Omental fat pad (tissue), 4 donors: ENCODE measurements around the gene MKLN1. TPM values are rescaled to one million over a fixed set of nuclear protein-coding genes. Genes with fewer than 3 reads are reported as not detected.

Experiments used
- ATAC-seq: fragments of 150-250 bp; one replicate; pipeline ENCODE4 v1.9.1; 2016; ENCODE audit warnings: mild to moderate bottlenecking, moderate library complexity; ENCODE audit not compliant: low FRiP score
- DNase-seq: peaks from one replicate; pipeline ENCODE4 v3.0.0-alpha.2; 2019; ENCODE audit warnings: low spot score
- total RNA-seq, 4 donors: library from RNA; depleted of rRNA; stranded (reverse); fragments of >200 nt; gene quantifications; one replicate each; pipeline ENCODE4 v1.1.0, GENCODE V29; 2016
- TF ChIP-seq, protein P1 (sequence below), 3 donors: fragments of 450-650 bp; IDR thresholded peaks; one replicate each; pipeline ENCODE4 v1.5.1; 2016 to 2017; ENCODE audit warnings: antibody characterized with exemption in 3 of 3, mild to moderate bottlenecking in 3 of 3, moderate library complexity in 2 of 3

The MKLN1 gene
- total RNA-seq, 4 donors from 2014 or later, result 48.9 to 108 (median 49.8) TPM

DNA sequence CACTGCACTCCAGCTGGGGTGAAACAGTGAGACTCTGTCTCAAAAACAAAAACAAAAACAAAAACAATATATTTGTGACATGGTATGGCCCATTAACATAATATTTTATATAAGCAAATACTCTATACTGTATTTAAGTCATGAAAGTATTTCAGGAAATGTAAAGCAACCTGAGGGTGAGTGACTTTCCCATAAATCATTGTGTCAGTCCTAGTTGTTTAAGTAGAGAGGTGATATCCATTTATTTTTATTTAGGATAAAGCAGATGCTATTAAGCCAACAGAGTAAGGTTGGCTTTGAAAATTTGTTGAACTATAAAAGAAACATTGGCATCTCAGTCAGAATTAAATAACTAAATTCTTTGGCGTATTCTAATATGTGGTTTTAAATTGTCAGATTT lies 60.5 kb downstream of the MKLN1 start:
- ATAC-seq, result no peak
- DNase-seq, result no peak
- TF ChIP-seq, protein P1, sequence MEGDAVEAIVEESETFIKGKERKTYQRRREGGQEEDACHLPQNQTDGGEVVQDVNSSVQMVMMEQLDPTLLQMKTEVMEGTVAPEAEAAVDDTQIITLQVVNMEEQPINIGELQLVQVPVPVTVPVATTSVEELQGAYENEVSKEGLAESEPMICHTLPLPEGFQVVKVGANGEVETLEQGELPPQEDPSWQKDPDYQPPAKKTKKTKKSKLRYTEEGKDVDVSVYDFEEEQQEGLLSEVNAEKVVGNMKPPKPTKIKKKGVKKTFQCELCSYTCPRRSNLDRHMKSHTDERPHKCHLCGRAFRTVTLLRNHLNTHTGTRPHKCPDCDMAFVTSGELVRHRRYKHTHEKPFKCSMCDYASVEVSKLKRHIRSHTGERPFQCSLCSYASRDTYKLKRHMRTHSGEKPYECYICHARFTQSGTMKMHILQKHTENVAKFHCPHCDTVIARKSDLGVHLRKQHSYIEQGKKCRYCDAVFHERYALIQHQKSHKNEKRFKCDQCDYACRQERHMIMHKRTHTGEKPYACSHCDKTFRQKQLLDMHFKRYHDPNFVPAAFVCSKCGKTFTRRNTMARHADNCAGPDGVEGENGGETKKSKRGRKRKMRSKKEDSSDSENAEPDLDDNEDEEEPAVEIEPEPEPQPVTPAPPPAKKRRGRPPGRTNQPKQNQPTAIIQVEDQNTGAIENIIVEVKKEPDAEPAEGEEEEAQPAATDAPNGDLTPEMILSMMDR (IDR thresholded peaks at IDR 0.05), result no peak

DNA sequence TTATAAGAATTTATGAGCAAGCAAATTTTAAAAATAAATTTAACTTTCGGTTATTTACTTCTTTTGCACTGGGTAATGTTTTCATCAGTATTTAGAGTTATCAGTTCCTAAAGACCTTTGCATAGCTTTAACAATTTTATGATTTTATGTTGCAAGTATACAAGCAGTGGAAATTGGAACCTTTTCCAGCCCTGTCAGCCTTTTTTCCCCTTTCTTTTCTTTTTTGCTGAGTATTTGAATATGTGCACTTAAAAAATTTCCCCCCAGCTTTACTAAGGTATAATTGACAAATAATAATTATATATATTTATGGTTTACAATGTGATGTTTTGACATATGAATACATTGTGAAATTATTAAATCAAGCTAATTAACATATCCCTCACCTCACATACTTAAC lies 62.6 kb downstream of the MKLN1 start:
- ATAC-seq, result no peak
- TF ChIP-seq, protein P1 (IDR thresholded peaks at IDR 0.05), result no peak

DNA sequence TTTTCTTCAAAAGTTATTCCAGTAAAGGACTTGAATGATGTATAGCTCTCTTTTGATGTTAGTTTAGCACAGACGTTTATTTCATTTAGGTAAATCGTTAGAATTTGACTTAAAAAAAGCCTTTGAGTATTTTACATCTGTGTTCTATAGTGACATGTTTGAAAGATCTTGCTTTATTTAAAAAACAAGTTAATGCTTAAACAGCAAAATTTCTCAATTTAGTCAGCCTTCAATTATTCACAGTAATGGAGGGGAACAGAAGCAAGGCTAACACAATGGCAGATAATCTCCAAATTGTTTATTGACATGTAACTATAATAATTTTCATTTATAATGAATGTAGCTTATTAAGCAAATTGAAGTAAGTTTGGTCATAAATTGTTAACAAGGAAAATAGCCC lies 63.5 kb downstream of the MKLN1 start:
- ATAC-seq (no peak), DNase-seq (no peak)
- TF ChIP-seq, protein P1 (IDR thresholded peaks at IDR 0.05), result no peak

More for the DNA sequence above, 62.6 kb downstream of the MKLN1 start:
- DNase-seq, result no peak

DNA sequence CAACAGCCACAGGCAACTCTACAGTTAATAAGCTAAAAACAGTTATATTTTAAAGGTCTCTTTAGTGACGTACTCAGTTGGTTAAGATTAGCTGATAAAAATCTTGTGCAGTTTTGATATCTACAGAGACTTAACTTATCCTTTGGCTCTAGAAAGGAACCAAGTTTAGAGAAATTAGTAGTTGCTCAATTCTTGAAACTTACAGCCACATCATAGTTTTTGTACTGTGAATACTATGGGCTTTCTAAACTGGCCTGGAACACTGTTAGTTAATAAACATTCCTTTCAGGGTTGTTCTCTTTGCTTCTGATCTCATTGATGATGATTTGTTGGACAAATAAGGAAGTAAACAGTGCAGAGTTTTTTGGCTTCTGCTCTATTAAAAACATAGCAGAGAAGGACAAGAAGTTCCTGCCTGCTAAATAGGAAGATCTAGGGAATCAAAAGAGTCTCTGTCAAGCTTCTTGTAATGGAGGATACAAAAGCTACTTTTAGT lies 73.1 kb downstream of the MKLN1 start:
- ATAC-seq (no peak), DNase-seq (no peak)
- TF ChIP-seq, protein P1 (IDR thresholded peaks at IDR 0.05), result no peak

DNA sequence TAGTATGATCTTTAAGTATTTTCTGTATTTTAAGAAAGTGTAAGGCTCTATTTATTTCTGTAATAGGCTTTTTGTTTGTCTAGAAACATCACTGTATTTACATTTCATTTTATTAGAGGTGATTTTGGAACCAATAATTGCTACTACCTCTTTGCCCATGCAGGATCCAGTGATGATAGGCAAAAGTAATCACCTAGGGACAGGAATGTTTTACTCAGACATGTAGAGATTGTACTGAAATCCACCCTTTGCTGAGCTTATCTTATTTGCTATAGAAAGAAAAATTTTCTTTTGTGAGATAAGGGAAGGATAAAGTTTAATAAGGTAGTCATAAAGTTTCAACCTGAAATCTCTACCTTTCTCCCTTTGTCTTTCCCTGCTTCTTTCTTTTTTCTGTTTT lies 73.5 kb downstream of the MKLN1 start:
- DNase-seq (no peak), ATAC-seq (no peak)
- TF ChIP-seq, protein P1 (IDR thresholded peaks at IDR 0.05), result no peak

DNA sequence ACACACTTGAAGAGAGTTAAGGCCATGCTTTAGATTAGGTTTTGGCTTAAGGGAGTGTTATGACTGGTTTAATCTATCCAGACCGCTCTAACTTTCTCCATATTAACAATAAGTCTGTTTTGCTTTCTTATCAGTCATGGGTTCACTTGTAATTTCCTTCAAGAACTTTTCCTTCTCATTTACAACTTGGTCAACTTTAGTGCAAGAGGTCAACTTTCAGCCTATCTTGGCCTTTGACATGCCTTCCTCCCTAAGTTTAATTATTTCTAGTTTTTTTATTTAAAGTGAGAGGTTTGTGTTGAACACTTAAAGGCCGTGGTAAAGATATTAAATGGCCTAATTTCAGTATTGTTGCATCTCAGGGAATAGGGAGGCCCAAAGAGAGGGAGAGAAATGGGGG lies 75.6 kb downstream of the MKLN1 start:
- TF ChIP-seq, protein P1 (IDR thresholded peaks at IDR 0.05), result no peak
- ATAC-seq (no peak), DNase-seq (no peak)

DNA sequence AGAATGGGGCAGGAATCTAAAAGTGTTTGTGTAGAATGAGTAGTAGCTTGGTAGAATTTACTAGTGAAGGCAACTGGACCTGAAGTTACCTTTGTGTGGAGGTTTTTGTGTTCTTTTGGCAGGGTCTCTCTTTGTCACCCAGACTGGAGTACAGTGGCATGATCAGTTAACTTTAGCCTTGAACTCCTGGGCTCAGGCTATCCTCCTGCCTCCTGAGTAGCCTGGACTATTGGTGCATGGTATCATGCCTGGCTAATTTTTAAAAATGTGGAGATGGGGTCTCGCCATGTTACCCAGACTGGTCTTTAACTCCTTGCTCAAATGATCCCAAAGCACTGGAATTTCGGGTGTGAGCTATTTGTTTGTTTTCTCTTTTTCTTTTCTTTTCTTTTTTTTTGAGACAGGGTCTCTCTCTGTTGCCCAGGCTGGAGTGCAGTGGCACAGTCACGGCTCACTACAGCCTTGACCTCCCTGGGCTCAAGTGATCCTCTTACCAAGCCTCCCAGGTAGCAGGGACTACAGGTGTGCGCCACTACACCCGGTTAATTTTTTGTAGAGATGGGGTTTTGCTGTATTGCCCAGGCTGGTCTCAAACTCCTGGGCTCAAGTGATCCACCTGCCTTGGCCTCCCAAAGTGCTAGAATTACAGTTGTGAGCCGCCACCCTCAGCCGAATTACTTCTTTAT lies 76.7 kb downstream of the MKLN1 start:
- ATAC-seq (no peak), DNase-seq (no peak)
- TF ChIP-seq, protein P1 (IDR thresholded peaks at IDR 0.05), result no peak
